ENCODE data around the gene ADPRM.

Gene ADPRM

GRCh38 chr17:10741416-10742135, 44.2 kb downstream of the ADPRM start:
- DNase-seq (ENCODE audit: low read depth): no peak

- no peak for DNase-seq (ENCODE audit: low read depth)
Measured at GRCh38 chr17:10742431-10742830, 45.0 kb downstream of the ADPRM start.

GRCh38 chr17:10743316-10744009, 46.1 kb downstream of the ADPRM start:
- DNase-seq (ENCODE audit: low read depth): no peak

DNA sequence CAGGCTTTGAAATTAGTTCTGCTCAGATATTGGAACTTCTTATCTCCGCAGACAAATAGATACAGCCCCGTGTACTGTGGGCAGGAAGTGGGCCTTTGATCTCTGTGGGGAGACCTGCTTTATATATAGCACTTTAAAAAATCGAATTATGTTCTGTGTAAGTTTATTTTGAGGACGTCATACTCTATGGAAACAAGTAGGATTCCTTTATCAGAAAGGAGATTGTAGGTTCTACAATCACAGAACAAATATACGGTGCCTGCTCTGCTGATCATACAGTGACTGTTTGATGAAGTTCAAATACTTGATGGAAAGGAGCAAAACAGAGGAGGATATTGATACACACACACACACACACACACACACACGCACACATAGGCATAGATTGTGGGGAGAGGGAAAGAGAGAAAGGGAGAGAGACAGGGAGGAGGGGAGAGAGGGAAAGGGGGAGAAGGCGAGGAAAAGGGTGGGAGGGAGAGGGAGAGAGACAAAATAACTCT, 47.2 kb downstream of the ADPRM start:
- no peak for DNase-seq (ENCODE audit: low read depth)

GRCh38 chr17:10745231-10745630, 47.8 kb downstream of the ADPRM start:
- no peak for DNase-seq (ENCODE audit: low read depth)

GRCh38 chr17:10748531-10749181, 51.3 kb downstream of the ADPRM start:
- DNase-seq (ENCODE audit: low read depth): no peak

GRCh38 chr17:10750210-10750609, 52.8 kb downstream of the ADPRM start:
- DNase-seq (ENCODE audit: low read depth): no peak

- no peak for DNase-seq (ENCODE audit: low read depth)
Measured at GRCh38 chr17:10751563-10751962, 54.2 kb downstream of the ADPRM start.

DNA sequence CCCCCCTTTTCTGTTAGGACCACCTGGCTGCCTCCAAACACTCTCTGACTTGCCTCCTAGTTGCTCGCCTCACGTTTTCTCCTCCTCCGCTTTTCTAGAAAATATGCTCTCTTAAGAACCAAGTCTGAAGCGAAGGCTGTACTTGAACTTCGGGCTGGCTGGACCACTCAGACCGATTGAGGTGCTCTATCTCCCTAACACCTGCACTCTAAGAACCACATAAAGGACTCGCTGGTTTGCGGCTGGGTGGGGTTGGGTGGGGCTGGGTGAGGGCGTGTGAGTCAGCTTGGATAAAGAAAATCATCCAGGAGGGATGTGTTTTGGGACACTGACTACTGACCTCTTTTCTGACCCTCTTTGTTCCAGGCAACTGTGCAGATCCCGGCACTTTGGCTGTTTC, 55.3 kb downstream of the ADPRM start:
- DNase-seq (ENCODE audit: low read depth): no peak

GRCh38 chr17:10754109-10754508, 56.7 kb downstream of the ADPRM start:
- no peak for DNase-seq (ENCODE audit: low read depth)

DNA sequence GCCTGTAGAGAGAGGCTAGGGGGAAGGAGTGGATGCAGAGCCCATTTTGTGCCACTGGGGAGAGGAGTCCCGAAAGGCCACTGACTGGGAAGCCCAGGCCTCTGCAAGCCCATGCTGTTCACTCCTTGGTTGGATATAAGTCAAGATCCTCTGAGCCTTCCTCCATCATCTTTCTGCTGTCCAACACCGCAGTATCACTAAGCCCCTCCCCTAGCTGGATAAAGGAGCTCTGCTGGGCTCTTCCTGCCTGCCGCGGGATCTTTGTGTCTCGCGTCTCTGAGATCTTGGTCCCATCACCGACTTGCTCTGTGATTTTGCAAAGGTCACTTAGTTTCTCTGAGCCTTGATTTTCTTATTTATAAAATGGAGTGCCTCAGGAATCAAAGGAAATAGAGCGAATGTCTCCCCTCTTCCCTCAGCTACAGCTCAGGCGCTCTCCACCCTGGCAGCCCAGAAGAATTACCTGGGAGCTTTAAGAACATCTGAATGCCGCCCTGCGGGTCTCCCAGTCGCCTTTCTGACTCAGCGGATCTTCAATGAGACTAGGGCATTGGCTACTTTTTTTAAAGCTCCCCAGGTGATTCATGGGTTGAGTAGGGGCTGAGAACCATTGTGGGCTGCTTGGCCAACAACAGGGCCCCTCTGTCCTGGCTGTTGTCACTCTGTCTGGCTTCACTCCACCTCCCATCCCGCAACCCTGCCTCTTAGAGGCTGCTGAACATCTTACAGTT, 57.6 kb downstream of the ADPRM start:
- DNase-seq (ENCODE audit: low read depth): no peak

GRCh38 chr17:10755592-10756127, 58.3 kb downstream of the ADPRM start:
- DNase-seq (ENCODE audit: low read depth): no peak

- DNase-seq (ENCODE audit: low read depth): no peak
Measured at GRCh38 chr17:10756185-10756584, 58.8 kb downstream of the ADPRM start.

- DNase-seq (ENCODE audit: low read depth): no peak
Measured at GRCh38 chr17:10756619-10757018, 59.2 kb downstream of the ADPRM start.

DNA sequence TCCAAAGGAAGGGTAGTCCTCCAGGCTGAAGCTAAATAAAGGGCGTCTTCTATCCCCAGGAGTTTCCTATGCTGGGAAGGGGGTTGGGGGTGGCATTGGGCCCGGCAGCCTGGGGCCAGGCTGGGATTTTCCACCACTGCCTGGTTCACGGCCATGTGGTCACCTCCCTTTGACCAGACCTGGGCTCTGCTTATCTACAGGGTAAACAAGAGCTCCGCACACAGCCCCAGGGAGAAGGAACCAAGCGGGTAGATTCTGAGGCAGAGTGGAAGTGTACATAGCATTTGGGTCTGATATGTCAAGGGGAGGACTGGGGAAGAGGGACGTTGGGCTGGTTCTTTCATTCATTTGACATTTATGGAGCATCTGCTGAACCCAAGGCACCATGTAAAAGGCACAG, 59.7 kb downstream of the ADPRM start:
- DNase-seq (ENCODE audit: low read depth): no peak

- DNase-seq (ENCODE audit: low read depth): no peak
Measured at GRCh38 chr17:10757647-10758046, 60.3 kb downstream of the ADPRM start.

DNA sequence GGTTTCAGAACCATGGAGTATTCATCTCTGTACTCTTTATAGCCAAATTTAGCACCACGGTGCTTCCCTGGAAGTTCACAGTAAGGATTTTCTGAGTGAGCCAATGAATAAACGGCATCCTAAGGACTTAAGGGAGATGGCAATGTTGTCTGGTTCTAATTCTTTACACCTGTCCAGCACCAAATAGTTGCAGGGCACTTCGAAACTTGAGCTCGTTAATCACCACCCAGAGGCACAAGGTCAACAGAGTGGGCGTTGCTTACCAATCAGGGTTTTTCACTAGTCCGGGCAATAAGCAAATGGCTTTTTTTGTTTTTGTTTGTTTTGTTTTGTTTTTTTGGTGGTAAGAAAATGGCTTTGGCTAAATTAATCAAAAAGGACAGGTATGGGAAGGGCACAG, 60.7 kb downstream of the ADPRM start:
- no peak for DNase-seq (ENCODE audit: low read depth)
